LNCAP (cell line): ENCODE measurements around the gene SNTB2.

Experiments used
- TF ChIP-seq, protein P1 (sequence below): fragments of 450-650 bp; IDR thresholded peaks from 2 replicates; pipeline ENCODE4 v1.5.1; 2017; ENCODE audit warnings: mild to moderate bottlenecking

SNTB2 gene

DNA sequence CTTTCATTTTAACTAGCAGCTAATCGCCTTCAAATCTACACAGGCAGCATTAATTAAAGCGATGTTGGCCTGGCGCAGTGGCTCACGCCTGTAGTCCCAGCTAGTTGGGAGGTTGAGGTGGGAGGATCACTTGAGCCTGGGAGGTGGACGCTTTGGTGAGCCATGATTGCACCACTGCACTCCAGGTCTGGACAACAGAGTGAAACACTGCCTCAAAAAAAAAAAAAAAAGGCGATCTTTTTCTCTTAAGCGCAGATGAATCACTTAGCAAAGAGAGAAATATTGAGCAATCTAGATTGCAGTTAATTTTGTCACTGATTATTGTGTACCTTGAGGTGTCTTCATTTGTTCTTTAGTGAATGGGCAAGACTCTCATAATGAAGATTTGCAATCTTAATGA, 12.4 kb downstream of the SNTB2 start:
- TF ChIP-seq, protein P1, sequence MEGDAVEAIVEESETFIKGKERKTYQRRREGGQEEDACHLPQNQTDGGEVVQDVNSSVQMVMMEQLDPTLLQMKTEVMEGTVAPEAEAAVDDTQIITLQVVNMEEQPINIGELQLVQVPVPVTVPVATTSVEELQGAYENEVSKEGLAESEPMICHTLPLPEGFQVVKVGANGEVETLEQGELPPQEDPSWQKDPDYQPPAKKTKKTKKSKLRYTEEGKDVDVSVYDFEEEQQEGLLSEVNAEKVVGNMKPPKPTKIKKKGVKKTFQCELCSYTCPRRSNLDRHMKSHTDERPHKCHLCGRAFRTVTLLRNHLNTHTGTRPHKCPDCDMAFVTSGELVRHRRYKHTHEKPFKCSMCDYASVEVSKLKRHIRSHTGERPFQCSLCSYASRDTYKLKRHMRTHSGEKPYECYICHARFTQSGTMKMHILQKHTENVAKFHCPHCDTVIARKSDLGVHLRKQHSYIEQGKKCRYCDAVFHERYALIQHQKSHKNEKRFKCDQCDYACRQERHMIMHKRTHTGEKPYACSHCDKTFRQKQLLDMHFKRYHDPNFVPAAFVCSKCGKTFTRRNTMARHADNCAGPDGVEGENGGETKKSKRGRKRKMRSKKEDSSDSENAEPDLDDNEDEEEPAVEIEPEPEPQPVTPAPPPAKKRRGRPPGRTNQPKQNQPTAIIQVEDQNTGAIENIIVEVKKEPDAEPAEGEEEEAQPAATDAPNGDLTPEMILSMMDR: no peak

DNA sequence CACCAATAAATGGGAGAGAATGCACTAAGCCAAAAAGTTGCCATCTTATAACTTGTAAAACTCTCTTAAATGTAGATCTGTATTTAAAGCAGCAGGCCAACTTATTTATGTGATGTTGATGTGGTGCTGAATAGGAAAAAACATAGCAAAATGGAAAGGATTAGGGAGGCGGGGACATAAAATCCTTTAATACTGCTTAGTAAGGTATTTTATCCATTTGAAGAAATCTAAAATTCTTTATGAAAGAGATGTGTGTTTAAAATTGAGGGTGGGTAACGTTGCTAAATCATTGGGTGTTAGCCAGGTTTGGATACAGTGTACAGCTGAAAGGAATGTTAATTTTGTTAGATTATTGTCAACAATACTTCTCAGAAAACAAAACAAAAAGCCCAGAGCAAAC, 14.3 kb downstream of the SNTB2 start:
- TF ChIP-seq, protein P1: no peak

DNA sequence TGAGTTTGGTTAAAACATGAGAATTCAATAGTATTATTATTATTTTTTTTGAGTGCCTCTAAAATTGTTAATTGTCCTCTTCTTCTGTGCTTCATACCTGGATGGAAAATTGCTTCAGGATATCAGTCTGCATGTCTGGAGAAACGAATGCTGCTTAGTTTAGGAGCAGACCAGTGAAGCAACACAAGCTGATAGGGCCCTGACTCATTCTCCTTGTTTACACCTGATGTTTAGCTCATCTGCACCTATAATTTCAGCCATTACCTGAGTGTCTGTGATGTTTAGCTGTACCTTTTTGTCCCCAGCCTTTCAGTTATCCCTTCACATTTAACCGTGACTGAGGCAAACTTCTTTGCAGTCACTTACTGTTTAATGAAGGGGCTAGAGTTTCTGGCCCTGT, 14.8 kb downstream of the SNTB2 start:
- TF ChIP-seq, protein P1: no peak

DNA sequence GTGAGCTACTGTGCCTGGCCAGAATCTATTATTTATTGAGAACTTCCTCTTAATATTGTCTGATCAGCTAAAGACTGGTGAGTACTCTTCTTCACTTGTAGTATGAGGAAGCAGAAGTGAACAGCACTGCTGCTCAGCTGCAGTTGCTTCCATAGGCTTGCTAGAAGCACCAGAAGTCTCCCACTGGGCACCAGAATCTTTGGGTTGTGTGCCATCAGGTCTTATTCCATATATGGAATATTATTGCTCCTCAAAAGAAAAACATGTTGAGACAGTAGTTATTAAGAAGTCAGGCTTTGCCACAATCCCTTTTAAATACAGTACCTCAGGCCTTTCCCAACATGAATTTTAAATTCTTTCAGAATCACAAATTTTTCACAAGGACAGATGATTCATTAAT, 17.2 kb downstream of the SNTB2 start:
- TF ChIP-seq, protein P1: no peak

DNA sequence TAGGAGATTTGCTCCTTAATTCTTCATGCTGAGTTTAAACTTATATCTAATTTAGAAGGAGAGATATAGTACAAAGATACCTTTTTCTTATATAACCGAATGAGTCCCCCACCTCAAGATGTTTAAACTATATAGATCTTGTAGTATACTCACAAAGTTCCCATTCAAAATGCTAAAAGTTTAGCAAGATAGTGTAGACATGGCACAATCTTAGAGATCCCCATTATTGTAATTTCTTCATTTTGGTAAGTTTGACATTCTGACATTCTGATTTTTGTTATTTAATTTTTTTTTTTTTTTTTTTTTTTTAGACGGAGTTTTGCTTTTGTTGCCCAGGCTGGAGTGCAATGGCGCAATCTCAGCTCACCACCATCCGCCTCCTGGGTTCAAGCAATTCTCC, 22.8 kb downstream of the SNTB2 start:
- TF ChIP-seq, protein P1: no peak

DNA sequence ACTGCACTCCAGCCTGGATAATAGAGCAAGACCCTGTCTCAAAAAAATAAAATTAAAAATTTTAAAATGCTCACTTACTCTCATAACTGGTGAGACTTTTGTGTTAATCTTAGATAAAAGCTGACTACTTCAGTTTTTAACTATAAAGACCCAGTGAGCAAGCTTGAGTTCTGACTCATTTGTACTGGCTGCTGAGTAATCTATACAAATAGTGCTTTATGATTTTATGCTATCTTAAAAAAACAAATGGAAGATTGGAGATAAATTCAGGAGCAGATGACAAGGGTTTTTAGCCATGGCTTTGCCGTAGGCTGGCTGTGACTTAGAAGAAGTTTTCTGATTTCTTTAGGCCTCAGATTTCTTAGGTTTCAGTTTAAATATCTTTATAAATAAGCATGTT, 30.5 kb downstream of the SNTB2 start:
- TF ChIP-seq, protein P1: no peak

DNA sequence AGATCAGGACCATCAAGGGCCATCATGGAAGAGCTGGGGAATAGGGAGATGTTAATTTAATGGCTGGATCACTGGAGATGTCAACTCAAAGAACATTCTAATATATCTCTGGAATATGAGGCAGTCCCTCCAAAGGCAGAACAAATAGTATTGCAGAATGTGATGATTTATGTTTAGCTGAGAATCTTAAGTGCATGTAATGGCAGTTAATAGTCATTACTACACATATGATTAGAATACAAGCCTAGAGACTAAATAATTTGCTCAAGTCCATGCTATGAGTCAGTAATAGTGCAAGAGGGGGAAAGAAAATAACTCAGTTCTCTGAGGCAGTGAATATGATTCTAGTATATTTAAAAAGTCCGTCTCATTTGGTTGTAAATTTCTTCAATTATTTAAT, 32.3 kb downstream of the SNTB2 start:
- TF ChIP-seq, protein P1: no peak

DNA sequence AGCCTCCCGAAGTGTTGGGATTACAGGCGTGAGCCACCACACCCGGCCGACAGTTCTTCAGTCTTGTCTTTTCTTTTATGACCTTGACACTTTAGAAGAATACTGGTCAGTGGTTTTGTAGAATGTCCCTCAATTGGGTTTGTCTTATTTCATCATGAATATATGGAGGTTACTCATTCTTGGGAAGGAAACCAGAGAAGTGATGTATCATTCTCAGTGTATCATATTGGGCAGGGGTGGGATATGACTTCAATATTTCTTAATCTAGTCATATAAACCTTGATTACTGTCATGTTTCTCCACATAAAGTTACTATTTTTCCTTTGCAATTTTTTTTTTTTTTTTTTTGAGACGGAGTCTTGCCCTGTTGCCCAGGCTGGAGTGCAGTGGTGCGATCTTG, 36.9 kb downstream of the SNTB2 start:
- TF ChIP-seq, protein P1: no peak
